ENCODE data around the gene ROBO1. TPM values are rescaled to one million over a fixed set of nuclear protein-coding genes. Genes with fewer than 3 reads are reported as not detected.
A peak's percentile ranks its signal among the peaks of the same experiment; 100 is the strongest.
"Not testable (repeated sequence)": the region's sequence is repeated elsewhere in the genome, so short reads cannot be mapped to it uniquely, and the experiment has no call there.

The ROBO1 gene
- total RNA-seq, 1 experiment from 2014 or later, result 0.25 TPM

GRCh38 chr3:78708565-78709073 lies 1059.2 kb downstream of the ROBO1 start:
- no peak for DNase-seq (ENCODE audit: low spot score)

DNA sequence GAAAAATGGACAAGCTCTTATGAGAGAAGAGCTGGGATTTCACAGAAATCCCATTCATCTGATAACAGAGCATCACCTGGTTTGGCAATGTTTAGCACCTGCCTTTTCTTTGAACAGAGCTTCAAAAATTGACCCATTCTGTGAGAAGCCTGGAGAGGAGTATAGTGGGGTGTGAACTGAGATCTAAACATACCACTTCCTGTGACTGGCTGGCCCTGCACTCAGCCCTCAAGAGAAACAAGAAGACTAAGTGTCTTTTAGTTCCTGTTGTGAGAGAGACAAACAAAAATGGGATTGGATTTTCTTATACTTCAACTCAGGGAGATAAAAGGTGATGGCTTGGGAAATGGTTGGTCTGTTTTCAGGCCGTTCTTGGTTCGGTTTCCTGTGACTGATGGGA lies 1060.2 kb downstream of the ROBO1 start:
- DNase-seq (ENCODE audit: low spot score), result no peak

GRCh38 chr3:78706906-78707523 lies 1060.8 kb downstream of the ROBO1 start:
- DNase-seq (ENCODE audit: low spot score), result no peak

DNA sequence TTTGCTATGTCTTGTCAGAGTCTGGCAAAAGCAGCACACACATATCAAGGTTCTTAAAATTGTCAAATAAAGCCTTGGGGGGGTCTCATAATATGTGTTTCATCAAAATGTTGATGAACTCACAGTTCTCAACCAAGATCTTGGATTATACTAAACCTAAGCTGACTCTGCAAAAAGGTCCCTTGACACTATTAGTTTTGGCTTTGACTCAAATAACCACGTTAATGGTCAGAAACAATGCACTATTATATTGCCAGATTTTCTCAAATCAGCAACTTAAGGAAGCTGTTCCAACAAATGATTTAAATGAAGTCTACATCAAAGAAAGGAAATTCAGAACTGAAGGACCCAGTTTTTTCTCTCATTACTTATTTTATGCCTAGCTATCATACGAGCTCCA lies 1063.9 kb downstream of the ROBO1 start:
- no peak for DNase-seq (ENCODE audit: low spot score)

GRCh38 chr3:78701537-78701936 lies 1066.3 kb downstream of the ROBO1 start:
- DNase-seq (ENCODE audit: low spot score), result no peak

GRCh38 chr3:78698431-78698830 lies 1069.4 kb downstream of the ROBO1 start:
- DNase-seq (ENCODE audit: low spot score), result no peak

GRCh38 chr3:78697426-78697825 lies 1070.4 kb downstream of the ROBO1 start:
- DNase-seq (ENCODE audit: low spot score), result no peak

DNA sequence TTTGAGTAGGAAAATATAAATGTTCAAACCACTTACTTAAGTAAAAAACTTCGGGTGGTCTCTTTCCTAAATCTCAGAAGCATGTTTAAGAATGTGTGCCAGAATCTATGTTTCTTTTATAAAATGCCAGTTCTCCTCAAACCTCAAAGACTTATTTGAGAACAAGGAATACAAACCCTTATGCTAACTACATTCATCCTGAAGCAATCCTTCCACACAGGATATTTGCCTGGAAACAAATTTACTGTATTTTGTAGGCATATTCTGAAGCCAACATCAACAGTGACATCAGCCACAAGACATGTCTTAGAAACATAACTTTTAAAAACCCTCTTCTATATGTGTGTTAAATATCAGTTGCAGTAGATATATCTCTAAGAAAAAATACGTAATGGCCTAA lies 1077.0 kb downstream of the ROBO1 start:
- DNase-seq (ENCODE audit: low spot score), result no peak

DNA sequence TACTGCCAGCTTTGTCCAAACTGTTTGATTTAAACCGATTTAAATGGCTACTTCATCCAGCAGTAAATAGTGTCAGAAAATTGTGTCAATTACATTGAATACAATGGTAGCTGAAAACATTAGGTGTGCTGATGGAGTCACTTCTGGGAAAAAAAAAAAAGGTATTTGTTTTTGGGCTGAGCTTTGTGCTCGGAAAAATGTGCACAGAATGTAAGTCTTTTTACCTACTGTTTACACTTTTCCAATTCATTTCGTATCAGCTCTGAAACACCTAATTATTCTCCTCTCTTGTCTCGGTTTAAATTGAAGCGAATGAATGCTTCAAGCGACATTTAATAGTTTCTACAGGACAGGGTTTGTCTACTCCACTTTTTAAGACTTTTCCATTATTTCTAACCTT lies 1078.4 kb downstream of the ROBO1 start:
- no peak for DNase-seq (ENCODE audit: low spot score)

GRCh38 chr3:78687520-78687919 lies 1080.3 kb downstream of the ROBO1 start:
- DNase-seq (ENCODE audit: low spot score), result no peak

- DNase-seq (ENCODE audit: low spot score), result no peak
Observed at GRCh38 chr3:78683284-78683683, 1084.5 kb downstream of the ROBO1 start.

- not testable (repeated sequence) for DNase-seq (ENCODE audit: low spot score)
Observed at GRCh38 chr3:78675119-78675805, 1092.5 kb downstream of the ROBO1 start.

GRCh38 chr3:78670746-78671145 lies 1097.1 kb downstream of the ROBO1 start:
- DNase-seq (ENCODE audit: low spot score), result no peak

DNA sequence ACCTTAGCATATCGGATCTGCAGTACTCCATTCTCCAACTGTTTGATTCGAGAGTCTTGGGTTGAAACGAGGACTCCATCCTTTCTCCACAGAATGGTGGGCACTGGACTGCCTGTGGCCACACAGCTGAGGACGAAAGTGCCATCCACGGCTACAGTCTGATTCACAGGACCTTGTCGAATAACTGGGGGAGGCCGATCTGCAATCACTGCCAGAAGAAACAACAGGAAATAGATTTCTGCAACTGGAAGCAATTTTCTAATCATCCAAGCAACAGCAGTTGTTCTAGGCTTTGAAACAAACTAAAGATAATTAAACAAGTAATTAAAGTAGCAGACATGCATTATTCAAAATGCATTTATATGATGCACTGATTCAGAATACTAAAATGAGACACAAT lies 1097.7 kb downstream of the ROBO1 start:
- DNase-seq (ENCODE audit: low spot score), result no peak

DNA sequence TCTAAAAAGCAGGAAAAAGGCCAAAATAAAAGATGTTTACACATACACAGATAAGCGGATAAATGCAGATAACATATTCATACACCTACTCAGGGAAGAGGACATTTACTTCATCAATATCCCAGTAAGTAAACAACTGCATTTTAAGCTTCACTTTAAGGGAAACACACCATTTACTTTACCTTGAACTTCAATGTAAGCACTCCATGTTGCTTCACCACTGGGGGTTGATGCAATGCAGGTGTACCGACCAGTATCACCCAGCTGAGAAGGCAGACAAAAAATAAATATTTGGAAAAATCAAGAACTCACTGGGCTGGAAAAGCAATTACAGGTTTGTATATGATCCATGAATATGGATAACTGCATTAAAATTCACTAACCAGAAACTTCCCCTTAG lies 1099.5 kb downstream of the ROBO1 start:
- DNase-seq (ENCODE audit: low spot score), result no peak

DNA sequence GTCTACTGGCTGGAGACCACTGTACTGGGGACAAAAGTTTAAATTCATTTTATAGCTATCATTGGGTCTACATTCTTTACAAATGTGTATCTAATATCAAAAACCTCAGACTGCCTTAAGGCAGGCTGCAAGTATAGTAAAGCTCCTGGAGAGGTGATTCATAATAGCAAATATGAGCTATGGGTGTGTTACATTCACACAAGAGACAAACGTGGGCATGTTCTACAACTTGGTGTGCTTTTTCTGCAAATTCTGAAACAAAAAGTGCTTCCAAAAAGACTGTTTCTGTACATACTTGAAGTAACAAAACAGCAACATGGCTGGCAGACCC lies 1101.4 kb downstream of the ROBO1 start:
- no peak for DNase-seq (ENCODE audit: low spot score)

- no peak for DNase-seq (ENCODE audit: low spot score)
Observed at GRCh38 chr3:78665776-78666469, 1101.9 kb downstream of the ROBO1 start.

GRCh38 chr3:78665101-78665500 lies 1102.7 kb downstream of the ROBO1 start:
- no peak for DNase-seq (ENCODE audit: low spot score)

DNA sequence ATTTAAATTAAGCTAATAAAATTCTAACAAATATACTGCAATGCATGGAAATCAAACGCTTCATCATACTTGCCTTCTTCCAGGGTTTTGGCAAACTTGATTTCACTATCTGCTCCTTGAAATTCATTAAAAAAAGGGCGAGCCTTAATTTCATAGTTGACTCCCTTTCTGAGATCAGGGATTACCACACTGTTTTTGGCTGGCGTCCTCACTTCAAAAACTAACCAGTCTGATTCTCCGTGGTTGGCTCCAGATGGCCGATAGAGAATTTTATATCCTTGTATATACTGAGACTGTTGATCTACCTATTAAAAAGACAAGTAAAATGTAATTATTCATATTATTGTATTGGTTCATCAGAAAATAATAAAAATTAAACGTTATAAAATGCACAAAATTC lies 1106.8 kb downstream of the ROBO1 start:
- no peak for DNase-seq (ENCODE audit: low spot score)

GRCh38 chr3:78659386-78659987 lies 1108.3 kb downstream of the ROBO1 start:
- peak; percentile 58 for DNase-seq (ENCODE audit: low spot score)

GRCh38 chr3:78647726-78648125 lies 1120.1 kb downstream of the ROBO1 start:
- DNase-seq (ENCODE audit: low spot score), result no peak

- DNase-seq (ENCODE audit: low spot score), result peak; percentile 71
Observed at GRCh38 chr3:78645628-78646310, 1122.0 kb downstream of the ROBO1 start.
